ENCODE data around the gene NAP1L2. TPM values are rescaled to one million over a fixed set of nuclear protein-coding genes. Genes with fewer than 3 reads are reported as not detected.

The NAP1L2 gene, protein sequence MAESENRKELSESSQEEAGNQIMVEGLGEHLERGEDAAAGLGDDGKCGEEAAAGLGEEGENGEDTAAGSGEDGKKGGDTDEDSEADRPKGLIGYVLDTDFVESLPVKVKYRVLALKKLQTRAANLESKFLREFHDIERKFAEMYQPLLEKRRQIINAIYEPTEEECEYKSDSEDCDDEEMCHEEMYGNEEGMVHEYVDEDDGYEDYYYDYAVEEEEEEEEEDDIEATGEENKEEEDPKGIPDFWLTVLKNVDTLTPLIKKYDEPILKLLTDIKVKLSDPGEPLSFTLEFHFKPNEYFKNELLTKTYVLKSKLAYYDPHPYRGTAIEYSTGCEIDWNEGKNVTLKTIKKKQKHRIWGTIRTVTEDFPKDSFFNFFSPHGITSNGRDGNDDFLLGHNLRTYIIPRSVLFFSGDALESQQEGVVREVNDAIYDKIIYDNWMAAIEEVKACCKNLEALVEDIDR
- total RNA-seq, result 1.1 and 1.7 TPM in 2 replicates

DNA sequence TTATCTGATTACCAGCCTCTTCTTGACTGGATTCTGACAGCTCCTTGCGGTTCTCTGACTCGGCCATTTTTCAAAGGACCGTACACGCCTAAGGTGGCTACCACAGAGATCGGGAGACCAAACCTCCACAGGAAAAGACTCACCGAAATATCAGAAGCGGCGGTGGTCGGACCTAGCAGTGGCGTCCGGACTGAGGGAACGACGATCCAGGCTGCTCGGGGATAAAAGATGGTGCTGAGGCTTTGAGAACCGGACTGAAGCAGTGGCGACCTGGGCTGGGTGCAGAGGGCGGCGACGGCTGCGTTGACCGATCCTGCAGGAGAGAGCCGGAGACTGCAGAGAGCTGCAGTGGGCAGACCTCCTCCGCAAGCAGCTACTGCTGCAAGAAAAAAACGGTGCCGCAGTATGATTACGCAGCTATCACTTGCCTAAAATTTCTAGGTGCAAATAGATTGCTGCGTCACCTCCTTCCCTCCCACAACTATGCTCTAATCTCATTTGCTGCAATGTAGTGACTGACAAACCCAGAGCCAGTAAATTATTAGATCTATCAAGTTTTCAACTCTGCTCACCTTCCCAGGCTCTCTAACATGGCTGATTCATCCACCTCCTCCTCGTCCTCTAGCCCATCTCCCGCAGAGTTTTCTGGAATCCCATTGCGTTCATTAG lies at the start of gene NAP1L2:
Gene NAP1L2 (minus strand): TSS at position 426 of the 669 bp plus-strand sequence. CDS start 359 bp downstream, at position 67.

Other genes starting within 250 kb of the NAP1L2 start
- not detected in 2 replicates for gene PABPC1L2B, start 211.9 kb downstream of the NAP1L2 start, total RNA-seq
- not detected in 2 replicates for gene PABPC1L2A, start 135.3 kb downstream of the NAP1L2 start, total RNA-seq
- not detected in 2 replicates for gene CDX4, start 232.2 kb upstream of the NAP1L2 start, total RNA-seq